Astrocyte of the cerebellum (primary cell): ENCODE measurements around the gene RECK.

Source experiments
- DNase-seq: peaks from one replicate; pipeline ENCODE4 v3.0.0-alpha.2; 2011; ENCODE audit warnings: low read depth
- H3K4me3 ChIP-seq: 2 replicates; pipeline ENCODE4 v1.5.1; 2011; ENCODE audit warnings: mild to moderate bottlenecking, low read depth, low read length, moderate library complexity
- in situ Hi-C: cut with HindIII; loops from 2 replicates; pipeline ENCODE4 v1.10.0; 2017; ENCODE audit warnings: low sequenced_read_pairs
- TF ChIP-seq, protein P1 (sequence below): IDR thresholded peaks from 2 replicates; pipeline ENCODE4 v1.5.1; 2012; ENCODE audit warnings: low read length, low read depth, moderate library complexity, mild to moderate bottlenecking; ENCODE audit errors: missing control alignments

The RECK gene

DNA sequence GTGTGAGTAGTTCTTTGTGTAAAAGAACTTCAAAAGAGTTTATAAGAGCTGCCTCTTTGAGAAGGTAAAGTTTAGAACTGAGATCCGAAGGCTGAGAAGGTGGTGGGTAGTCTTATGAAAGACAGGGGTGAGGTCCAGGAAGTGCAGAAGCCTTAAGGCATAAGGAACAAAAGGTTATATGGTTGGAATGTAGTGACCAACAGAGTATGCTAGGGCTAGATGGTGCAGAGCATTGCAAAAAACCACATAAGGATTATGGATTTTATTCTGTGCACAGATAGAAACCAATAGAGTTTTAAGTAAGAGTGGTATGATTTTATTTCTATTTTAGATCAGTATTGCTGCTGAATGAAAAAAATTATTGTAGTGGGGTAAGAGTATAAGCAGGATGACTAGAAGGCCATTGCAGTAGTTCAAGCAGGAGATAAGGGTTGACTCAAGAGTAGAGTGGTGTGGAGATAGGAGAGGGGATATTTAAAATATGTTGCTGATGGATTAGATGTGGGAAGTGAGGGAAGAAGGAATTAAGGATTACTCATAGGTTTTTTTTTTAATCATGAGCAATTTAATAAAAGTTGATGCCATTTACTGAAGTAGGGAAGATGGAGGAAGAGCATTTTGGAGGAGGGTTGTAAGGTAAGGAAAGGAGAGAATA is 3.7 kb downstream of the RECK start:
- in situ Hi-C loops = no loop called here
- TF ChIP-seq, protein P1, sequence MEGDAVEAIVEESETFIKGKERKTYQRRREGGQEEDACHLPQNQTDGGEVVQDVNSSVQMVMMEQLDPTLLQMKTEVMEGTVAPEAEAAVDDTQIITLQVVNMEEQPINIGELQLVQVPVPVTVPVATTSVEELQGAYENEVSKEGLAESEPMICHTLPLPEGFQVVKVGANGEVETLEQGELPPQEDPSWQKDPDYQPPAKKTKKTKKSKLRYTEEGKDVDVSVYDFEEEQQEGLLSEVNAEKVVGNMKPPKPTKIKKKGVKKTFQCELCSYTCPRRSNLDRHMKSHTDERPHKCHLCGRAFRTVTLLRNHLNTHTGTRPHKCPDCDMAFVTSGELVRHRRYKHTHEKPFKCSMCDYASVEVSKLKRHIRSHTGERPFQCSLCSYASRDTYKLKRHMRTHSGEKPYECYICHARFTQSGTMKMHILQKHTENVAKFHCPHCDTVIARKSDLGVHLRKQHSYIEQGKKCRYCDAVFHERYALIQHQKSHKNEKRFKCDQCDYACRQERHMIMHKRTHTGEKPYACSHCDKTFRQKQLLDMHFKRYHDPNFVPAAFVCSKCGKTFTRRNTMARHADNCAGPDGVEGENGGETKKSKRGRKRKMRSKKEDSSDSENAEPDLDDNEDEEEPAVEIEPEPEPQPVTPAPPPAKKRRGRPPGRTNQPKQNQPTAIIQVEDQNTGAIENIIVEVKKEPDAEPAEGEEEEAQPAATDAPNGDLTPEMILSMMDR = no peak

DNA sequence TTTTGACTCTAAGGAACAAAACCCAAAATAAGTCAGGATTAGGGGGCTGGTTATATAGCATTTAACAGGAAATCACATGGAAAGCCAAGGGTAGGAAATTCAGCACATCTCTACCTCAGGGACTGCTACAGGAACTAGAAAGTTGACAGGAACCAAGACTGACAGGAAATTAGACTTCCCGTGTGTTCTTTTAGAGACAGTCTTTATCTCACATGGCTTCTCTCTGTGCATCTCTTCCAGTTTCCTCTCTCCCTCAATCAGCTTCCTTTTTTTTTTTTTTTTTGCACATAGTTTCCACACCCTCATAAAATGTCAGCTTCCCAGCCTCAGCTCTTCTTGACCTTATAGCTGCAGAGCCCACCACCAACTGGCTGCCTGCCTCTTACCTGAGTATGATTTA is 4.8 kb downstream of the RECK start:
- DNase-seq = no peak
- TF ChIP-seq, protein P1 = no peak
- H3K4me3 ChIP-seq = no peak overlapping the region
- in situ Hi-C loops = no loop called here

More for the DNA sequence above, 3.7 kb downstream of the RECK start:
- H3K4me3 ChIP-seq = no peak overlapping the region
- DNase-seq = no peak

DNA sequence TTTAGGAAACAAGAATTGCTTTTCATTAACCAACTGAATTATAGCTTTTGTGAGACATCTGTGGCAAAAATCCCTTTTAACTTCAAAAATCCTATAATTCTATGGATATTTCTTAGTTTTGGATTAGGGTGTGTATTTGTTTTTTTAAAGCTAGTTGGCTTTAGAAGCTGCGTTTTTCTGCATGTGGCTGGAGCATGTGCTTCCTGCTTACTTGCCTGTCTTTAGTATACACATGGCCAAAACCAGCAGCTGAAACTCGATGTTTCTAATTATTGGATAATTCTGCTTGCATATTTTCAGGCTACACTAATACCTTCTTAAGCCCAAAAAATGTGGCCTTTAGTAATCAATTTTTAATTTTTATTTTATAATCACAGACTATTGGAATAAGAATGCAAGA is 8.9 kb downstream of the RECK start:
- in situ Hi-C loops = no loop called here
- DNase-seq = no peak
- TF ChIP-seq, protein P1 = no peak
- no peak overlapping the region for H3K4me3 ChIP-seq

DNA sequence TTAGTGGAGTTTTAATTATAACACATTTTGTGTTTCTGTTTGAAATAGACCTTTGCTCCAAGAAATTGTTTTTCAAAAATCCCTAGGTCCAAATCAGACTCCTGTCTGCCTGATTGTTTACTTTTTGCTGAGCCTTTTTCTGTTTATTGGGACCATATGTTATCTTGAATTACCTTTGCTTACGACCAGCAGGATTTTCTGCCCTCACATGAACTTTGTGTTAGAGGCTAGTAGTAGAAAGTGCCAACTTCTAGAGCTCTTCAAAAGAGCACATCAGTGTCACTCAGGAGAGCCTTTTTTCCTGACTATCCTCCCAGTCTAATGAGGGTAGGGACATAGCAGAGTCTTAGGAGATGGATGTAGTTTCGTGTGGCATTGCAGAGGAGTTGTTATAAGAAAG is 10.2 kb downstream of the RECK start:
- TF ChIP-seq, protein P1 = no peak
- in situ Hi-C loops = no loop called here
- DNase-seq = no peak
- H3K4me3 ChIP-seq = no peak overlapping the region

DNA sequence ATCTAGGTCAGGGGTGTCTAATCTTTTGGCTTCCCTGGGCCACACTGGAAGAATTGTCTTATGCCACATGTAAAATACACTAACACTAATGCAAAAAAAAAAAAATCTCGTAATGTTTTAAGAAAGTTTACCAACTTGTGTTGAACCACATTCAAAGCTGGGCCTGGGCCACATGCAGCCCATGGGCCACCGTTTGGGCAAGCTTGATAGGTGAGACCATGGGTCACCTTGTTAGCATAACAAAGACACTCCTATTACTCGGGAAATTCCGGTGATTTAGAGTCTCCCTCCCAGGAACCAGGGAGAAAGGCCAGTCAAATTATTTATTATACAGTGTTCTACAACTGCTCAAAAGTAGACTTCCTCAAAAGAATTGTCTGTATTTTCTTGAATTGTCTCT is 12.7 kb downstream of the RECK start:
- TF ChIP-seq, protein P1 = no peak
- no peak overlapping the region for H3K4me3 ChIP-seq
- in situ Hi-C loops = no loop called here
- DNase-seq = no peak

DNA sequence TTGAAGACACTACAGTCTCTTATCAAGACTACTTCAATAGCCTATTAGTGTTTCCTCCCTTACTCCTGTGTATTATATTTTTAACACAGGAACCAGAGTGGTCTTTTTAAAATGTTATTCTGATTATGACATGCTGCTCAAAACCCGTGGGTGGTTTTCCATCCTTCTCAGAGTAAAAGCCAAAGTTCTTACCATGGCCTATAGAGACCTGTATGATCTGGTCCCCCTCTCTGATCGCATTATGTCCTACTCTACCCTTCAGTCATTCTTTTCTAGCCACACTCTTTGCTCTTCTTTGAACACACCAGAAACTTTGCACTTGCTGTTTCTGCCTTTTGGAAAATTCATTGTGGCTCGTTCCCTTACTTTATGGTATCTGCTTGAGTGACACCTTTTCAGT is 13.8 kb downstream of the RECK start:
- TF ChIP-seq, protein P1 = no peak
- in situ Hi-C loops = no loop called here
- no peak overlapping the region for H3K4me3 ChIP-seq
- DNase-seq = no peak
